Measurements from ENCODE around the gene XPOT. TPM values are rescaled to one million over a fixed set of nuclear protein-coding genes. Genes with fewer than 3 reads are reported as not detected.
A peak's percentile ranks its signal among the peaks of the same experiment; 100 is the strongest.

XPOT gene
- total RNA-seq, 1 experiment from 2014 or later, result 122 TPM

DNA sequence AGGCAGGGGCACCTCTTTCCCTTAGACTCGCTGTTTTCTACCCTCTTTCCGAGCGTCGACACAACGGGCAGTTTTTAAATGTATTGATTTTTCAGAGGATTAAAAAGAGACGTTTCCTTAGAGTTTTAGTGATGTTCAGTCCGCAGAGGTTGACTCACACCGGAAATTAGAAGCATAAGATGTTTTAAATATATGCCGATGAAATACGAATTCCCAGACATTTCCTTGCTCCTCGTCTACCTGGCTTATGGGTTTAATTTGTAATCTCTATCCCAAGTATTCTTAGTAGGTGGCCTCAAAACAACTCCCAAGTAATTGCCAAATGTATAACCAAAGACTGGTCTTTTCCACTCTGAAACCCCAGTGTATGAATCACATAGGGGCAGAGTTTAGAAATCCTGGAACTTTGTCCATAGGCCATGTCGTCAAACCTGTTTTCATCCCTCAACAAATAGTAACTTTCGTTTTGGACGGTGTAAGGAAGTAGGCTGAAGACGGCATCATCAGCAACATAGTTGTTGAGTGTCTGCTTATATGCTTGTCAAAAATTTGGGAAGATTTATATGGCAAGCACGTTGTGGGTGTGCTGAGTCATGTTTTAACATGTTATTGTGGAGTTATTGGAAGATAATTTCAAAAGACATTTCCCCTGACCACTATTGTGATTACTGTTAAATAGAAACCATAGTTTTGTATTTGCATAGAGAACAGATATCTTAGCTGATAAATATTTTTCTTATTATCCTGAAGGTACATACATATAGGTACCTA is 48.6 kb downstream of the XPOT start:
- intact Hi-C loops (cut with micrococcal nuclease; ENCODE audit: unreplicated experiment), result loop anchor here (5.0 to 10.0 kb wide), 2 partner anchors 50 to 152 kb away; partner anchors contain the start of gene XPOT
- TF ChIP-seq EZH2 (IDR thresholded peaks at IDR 0.05; ENCODE audit: low read depth), result no peak
- TF ChIP-seq, protein P1, sequence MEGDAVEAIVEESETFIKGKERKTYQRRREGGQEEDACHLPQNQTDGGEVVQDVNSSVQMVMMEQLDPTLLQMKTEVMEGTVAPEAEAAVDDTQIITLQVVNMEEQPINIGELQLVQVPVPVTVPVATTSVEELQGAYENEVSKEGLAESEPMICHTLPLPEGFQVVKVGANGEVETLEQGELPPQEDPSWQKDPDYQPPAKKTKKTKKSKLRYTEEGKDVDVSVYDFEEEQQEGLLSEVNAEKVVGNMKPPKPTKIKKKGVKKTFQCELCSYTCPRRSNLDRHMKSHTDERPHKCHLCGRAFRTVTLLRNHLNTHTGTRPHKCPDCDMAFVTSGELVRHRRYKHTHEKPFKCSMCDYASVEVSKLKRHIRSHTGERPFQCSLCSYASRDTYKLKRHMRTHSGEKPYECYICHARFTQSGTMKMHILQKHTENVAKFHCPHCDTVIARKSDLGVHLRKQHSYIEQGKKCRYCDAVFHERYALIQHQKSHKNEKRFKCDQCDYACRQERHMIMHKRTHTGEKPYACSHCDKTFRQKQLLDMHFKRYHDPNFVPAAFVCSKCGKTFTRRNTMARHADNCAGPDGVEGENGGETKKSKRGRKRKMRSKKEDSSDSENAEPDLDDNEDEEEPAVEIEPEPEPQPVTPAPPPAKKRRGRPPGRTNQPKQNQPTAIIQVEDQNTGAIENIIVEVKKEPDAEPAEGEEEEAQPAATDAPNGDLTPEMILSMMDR (conservative IDR thresholded peaks at IDR 0.05), result 0 out of 2 replicates have a peak, but pooled peaks have one; percentile 1
- no peaks in the 10 kb centered on the region for H3K9me3 ChIP-seq (ENCODE audit: insufficient read depth, low read depth)
- TSS peak; percentile 44 for BruUV-seq (replicated peaks)
- no peaks in the 10 kb centered on the region for H3K9me2 ChIP-seq (ENCODE audit: insufficient read depth)
- H3K4me3 ChIP-seq, result peak overlapping the region; percentile 69
- peaks cover 26% of the 10 kb centered on the region for H3K4me1 ChIP-seq (replicated peaks; ENCODE audit: insufficient read depth)
- peak overlapping the region; percentile 89 for H3K4me2 ChIP-seq
- CTCF ChIA-PET, result no interaction called here
- H3K79me2 ChIP-seq (ENCODE audit: low read depth), result peaks cover 50% of the 10 kb centered on the region
- peak overlapping the region; percentile 73 for H2AFZ ChIP-seq
- H3K36me3 ChIP-seq (ENCODE audit: low read depth), result peaks cover 16% of the 10 kb centered on the region
- POLR2A ChIA-PET (ENCODE audit: unreplicated experiment), result no interaction called here
- H3F3A ChIP-seq (ENCODE audit: insufficient read depth, low read depth), result peaks cover 47% of the 10 kb centered on the region
- DNase-seq, result peak; percentile 34 to 91
- peak overlapping the region; percentile 87 for H3K27ac ChIP-seq
- H4K20me1 ChIP-seq (ENCODE audit: insufficient read depth), result peaks cover 49% of the 10 kb centered on the region
- no peaks in the 10 kb centered on the region for H3K27me3 ChIP-seq (ENCODE audit: insufficient read depth, low read depth)

DNA sequence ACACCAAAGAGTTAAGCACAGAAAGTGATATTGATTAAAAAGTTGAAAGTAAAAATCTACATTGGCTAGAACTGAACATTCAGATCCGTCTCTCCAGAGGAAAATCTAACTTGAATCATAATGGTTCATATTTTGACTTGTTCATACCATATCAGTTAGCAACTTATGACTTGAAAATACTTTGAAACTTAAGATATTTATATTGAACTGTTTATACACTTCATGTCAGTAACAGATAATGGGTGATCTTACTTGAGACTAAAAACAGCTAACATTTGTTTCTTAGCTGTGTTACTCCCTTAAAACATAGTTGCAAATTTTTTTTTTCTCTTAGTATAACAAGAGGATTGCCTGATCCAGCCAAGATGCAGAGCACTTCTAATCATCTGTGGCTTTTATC is 51.3 kb downstream of the XPOT start:
- Histone ChIP-seq H3F3A (ENCODE audit: insufficient read depth, low read depth) (peaks cover 22% of the 10 kb centered on the region), H3K4me1 (replicated peaks; ENCODE audit: insufficient read depth) (peaks cover 18% of the 10 kb centered on the region), H3K27ac (no peak overlapping the region), H3K4me2 (no peak overlapping the region), H3K36me3 (ENCODE audit: low read depth) (peaks cover 16% of the 10 kb centered on the region), H3K9me3 (ENCODE audit: insufficient read depth, low read depth) (no peaks in the 10 kb centered on the region), H3K27me3 (ENCODE audit: insufficient read depth, low read depth) (no peaks in the 10 kb centered on the region), H4K20me1 (ENCODE audit: insufficient read depth) (peaks cover 56% of the 10 kb centered on the region), H3K79me2 (ENCODE audit: low read depth) (peaks cover 71% of the 10 kb centered on the region), H3K4me3 (no peak overlapping the region), H2AFZ (no peak overlapping the region), H3K9me2 (ENCODE audit: insufficient read depth) (no peaks in the 10 kb centered on the region)
- intact Hi-C loops (cut with micrococcal nuclease; ENCODE audit: unreplicated experiment), result loop anchor here (10.0 kb wide), 1 partner anchor 149 kb away; no protein-coding TSS in a partner anchor
- POLR2A ChIA-PET (ENCODE audit: unreplicated experiment), result no interaction called here
- DNase-seq, result no peak
- BruUV-seq (replicated peaks), result no TSS peak
- TF ChIP-seq, protein P1 (conservative IDR thresholded peaks at IDR 0.05), result no peak
- TF ChIP-seq EZH2 (IDR thresholded peaks at IDR 0.05; ENCODE audit: low read depth), result no peak
- CTCF ChIA-PET, result no interaction called here

DNA sequence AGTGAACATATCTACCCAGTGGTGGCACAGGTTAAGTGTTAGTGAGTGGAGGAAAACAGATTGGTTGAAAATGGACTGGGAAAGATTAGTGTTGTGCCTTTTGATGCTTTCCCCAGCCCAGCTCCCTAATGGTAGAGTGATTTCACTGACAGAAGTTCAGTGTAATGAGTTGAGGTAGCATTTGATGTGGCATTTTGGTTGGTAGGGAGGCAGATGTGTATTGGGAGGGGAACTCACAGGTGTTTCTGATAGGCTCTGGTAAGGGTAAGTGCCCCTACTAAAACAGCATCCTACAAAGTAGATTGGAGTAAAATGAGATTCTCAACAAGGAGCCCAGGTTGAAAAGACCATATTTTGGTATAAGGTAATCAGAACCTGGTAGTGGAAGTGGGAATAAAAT is 51.9 kb downstream of the XPOT start:
- no peak overlapping the region for H3K4me2 ChIP-seq
- no peaks in the 10 kb centered on the region for H3K27me3 ChIP-seq (ENCODE audit: insufficient read depth, low read depth)
- peaks cover 16% of the 10 kb centered on the region for H3F3A ChIP-seq (ENCODE audit: insufficient read depth, low read depth)
- no peak overlapping the region for H2AFZ ChIP-seq
- no peaks in the 10 kb centered on the region for H3K9me2 ChIP-seq (ENCODE audit: insufficient read depth)
- no peak for TF ChIP-seq EZH2 (IDR thresholded peaks at IDR 0.05; ENCODE audit: low read depth)
- TF ChIP-seq, protein P1 (conservative IDR thresholded peaks at IDR 0.05), result no peak
- peaks cover 12% of the 10 kb centered on the region for H3K4me1 ChIP-seq (replicated peaks; ENCODE audit: insufficient read depth)
- BruUV-seq (replicated peaks), result no TSS peak
- ChIA-PET POLR2A (ENCODE audit: unreplicated experiment) (no interaction called here), CTCF (no interaction called here)
- no peak for DNase-seq
- H3K4me3 ChIP-seq, result no peak overlapping the region
- intact Hi-C loops (cut with micrococcal nuclease; ENCODE audit: unreplicated experiment), result loop anchor here (10.0 kb wide), 1 partner anchor 149 kb away; no protein-coding TSS in a partner anchor
- H4K20me1 ChIP-seq (ENCODE audit: insufficient read depth), result peaks cover 55% of the 10 kb centered on the region
- no peak overlapping the region for H3K27ac ChIP-seq
- H3K79me2 ChIP-seq (ENCODE audit: low read depth), result peaks cover 71% of the 10 kb centered on the region
- H3K9me3 ChIP-seq (ENCODE audit: insufficient read depth, low read depth), result no peaks in the 10 kb centered on the region
- peaks cover 16% of the 10 kb centered on the region for H3K36me3 ChIP-seq (ENCODE audit: low read depth)

Data from PC-9 (cell line).